Stimulated activated CD4-positive, alpha-beta T cell treated with anti-CD3 and anti-CD28 coated beads, TNF-alpha, amount 100 ng/mL, for 4 hours (primary cell): ENCODE results near the gene FAM47E.
"Not testable (repeated sequence)": the region's sequence is repeated elsewhere in the genome, so short reads cannot be mapped to it uniquely, and the experiment has no call there.

Experiments
- DNase-seq, 3 experiments: peaks; one replicate each; pipeline ENCODE4 v3.0.0-alpha.2; 2020; ENCODE audit warnings: low read depth in 3 of 3

The FAM47E gene

DNA sequence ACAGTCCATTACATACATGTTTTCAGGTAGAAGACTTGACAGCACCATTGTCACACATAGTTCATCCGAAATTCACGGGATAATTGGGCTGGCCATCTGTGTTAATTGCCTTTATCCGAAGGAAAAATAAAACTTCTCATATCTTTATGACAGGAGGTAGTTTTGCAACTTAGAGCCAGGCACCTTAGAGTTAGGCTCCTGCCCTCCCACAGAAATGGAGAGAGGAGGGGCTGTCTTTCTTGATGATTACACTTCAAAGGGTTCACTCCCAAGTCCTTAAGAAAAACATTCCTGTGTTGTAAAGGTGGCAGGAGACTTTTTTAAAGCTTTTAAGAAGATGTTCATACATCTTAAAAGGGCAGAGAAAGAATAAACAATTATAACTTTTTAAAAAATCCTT is 27.4 kb upstream of the FAM47E start:
- no peak for DNase-seq

- DNase-seq: no peak
Observed at GRCh38 chr4:76226418-76226817, 25.1 kb upstream of the FAM47E start.

GRCh38 chr4:76232681-76233080 is 18.8 kb upstream of the FAM47E start:
- DNase-seq: no peak

- no peak for DNase-seq
Observed at GRCh38 chr4:76233083-76233482, 18.4 kb upstream of the FAM47E start.

GRCh38 chr4:76233529-76233928 is 18.0 kb upstream of the FAM47E start:
- DNase-seq: no peak

DNA sequence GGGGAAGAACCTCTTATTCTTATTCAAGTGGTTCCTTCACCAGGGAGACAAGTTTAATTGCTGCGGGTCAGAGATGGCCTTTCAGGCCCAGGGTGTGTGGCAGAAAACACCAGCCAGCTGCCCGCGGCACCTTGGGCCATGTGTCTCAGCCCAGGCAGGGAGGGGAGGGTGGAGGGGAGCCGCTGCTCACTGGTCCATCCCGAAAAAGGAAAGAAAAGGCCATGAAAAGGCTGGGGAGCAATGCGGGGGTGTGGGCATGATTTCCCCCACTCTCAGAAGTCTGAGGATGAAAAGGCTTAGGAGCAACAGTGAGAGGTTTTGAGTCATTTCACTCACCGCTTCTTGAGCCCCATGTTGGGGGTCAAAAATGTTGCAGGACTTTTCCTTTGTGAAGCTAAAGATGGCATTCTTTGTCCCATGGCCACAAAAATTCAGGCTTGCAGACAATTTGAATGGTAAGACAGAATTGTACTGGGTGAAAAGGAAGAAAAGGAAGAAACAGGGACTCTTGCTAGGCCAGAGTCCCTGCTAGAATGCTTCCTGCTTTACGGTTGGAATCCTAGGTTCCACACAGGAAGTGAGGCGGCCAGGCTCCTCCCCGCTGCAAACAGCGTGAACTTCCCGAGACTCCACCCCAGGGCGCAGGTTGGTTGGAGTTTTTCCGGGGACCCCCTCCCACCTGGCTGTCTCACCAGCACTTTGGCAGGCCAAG is 17.4 kb upstream of the FAM47E start:
- DNase-seq: no peak

- no peak for DNase-seq
Observed at GRCh38 chr4:76234679-76235044, 16.9 kb upstream of the FAM47E start.

DNA sequence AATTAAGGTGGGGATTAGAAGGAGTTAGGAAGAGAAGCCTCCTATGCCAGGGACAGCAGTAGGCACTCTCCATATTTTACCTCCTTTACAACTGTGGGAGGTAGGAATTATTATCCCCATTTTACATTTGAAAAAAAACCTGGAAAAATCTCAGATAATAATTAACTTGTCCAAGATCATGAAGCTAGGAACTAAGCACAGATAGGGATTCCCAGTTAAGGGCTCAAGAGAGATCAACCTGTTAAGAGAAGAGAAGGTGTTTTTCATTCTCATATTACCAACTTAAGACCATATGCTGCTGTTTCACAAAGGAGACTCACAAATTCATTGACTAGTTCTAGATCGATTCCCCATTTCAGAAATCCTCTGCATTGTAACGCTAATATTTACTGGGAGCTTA is 16.1 kb upstream of the FAM47E start:
- no peak for DNase-seq

GRCh38 chr4:76235915-76236314 is 15.6 kb upstream of the FAM47E start:
- DNase-seq: no peak

- no peak for DNase-seq
Observed at GRCh38 chr4:76238236-76238635, 13.3 kb upstream of the FAM47E start.

DNA sequence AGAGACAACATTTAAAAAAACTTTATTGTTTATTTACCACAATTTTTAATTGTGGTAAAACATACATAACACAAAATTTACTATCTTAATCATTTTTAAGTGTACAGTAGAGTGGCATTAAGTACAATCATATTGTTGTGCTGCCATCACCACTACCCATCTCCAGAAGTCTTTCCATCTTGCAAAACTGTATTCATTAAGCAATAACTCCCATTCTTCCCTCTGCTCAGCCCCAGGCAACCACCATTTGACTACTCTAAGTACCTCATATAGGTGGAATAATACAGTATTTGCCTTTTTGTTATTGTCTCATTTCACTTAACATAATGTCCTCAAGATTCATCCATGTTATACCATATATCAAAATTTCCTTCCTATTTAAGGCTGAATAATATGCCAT is 12.8 kb upstream of the FAM47E start:
- no peak for DNase-seq

GRCh38 chr4:76240236-76240635 is 11.3 kb upstream of the FAM47E start:
- DNase-seq: no peak

DNA sequence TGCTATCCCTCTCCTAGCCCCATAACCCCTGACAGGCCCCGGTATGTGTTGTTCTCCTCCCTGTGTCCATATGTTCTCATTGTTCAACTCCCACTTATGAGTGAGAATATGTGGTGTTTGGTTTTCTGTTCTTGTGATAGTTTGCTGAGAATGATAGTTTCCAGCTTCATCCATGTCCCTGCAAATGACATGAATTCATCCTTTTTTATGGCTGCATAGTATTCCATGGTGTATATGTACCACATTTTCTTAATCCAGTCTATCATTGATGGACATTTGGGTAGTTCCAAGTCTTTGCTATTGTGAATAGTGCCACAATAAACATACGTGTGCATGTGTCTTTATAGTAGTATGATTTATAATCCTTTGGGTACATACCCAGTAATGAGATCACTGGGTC is 7.6 kb upstream of the FAM47E start:
- not testable (repeated sequence) for DNase-seq

DNA sequence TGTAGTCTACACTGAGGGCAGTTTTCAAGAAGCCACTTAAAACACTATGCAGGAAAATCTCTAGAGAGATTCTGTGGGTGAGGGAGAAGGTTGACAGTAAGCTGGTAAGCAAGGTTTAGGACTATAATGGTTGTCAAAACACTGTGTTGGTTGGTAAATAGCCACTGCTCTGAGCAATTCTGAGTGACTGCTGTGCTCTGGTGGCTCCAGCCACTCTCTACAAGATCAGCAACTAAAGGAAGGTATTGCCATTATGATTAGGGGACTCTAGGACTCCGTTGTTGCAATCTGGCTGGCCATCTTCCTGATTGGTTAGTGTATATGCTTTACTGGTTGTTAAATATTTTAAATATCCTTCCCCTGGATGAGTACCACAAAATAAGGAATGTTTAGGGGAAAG is 5.5 kb upstream of the FAM47E start:
- DNase-seq: no peak

- DNase-seq: no peak
Observed at GRCh38 chr4:76246852-76247251, 4.7 kb upstream of the FAM47E start.

DNA sequence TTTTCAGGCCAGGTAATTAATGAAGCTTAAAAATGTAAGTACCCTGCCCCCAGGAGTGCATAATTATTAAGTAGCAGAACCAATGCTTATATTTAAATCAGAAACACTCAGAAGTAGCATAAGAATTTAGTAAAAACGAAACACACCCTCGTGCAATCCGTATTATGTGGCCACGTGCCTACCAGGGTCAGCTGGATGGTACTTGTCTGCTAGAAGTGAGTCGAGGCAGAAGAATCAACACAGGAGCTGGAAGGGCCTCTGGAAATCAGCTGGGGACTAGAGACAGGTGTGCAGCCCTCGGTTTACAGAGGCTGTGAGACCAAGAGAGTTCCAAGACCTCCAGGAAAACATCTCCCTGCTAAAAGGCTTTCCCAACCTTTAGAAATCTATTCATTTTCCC is 559 bp upstream of the FAM47E start:
- no peak for DNase-seq

DNA sequence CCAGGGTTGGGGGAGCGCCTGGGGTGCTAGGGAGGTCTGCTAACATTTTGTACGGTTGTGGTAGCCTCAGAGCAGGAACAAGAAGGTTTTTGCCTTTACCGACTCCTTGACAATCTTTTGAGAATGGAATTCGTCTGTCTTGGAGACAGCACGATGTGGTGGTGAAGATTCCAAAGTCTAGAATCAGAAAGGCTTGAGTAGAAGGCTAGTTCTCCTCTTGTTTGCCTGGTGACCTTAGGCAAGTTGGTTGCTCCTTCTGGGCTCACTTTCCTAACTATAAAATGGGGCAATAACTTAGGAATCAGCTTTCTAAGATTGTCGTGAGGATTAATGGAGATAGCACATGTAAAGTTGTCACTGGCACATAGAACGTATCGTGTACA is 741 bp downstream of the FAM47E start:
- DNase-seq: no peak

GRCh38 chr4:76253511-76253910 is 2.0 kb downstream of the FAM47E start:
- DNase-seq: no peak

GRCh38 chr4:76256032-76256431 is 4.5 kb downstream of the FAM47E start:
- no peak for DNase-seq

DNA sequence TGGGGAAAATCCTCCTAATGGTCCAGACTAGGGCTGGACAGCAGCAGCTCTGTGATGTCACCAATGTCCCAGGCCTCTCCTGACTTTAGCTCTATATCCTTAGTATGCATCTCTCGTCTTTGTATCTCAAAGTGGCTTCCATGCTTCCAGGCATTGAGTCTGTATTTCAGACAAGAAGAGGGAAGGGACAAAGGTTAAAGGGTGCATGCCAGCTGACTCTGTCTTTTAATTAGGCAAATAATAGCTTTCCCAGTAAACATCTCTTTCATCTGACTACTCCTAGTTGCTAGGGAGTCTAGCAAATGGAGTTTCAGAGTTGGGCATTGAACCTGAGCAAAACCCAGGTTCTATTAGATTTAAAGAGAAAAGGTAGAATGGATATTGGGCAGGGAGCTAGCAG is 5.4 kb downstream of the FAM47E start:
- no peak for DNase-seq

DNA sequence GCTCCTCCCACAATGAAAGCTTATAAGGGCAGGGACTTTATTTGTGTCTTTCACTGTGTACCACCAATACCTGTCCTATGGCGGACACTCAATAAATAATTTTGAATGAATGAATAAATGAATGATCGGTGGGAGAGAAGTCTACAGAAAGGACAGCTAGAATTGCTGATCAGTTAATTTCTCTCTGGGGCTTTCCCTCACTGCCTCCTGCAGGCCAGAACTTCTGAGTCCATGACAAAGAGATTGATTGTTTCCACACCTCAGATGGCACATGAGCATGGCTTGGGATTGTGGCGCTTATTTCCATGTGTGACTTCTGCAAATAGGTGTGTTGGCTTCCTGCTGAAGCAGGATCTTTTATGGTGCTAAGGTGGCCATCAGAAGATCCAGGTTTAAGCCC is 6.3 kb downstream of the FAM47E start:
- no peak for DNase-seq

DNA sequence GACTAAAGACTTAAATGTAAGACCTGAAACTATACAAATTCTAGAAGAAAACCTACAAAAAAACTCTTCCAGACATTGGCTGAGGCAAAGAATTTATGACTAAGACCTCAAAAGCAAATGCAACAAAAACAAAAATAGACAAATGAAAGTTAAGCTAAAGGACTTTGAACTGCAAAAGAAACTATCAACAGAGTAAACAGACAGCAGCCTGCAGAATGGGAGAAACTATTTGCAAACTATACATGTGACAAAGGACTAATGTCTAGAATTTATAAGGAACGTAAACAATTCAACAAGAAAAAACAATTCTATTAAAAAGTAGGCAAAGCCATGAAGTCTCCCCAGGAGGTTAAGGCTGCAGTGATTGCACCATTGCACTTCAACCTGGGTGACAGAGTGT is 9.1 kb downstream of the FAM47E start:
- no peak for DNase-seq

DNA sequence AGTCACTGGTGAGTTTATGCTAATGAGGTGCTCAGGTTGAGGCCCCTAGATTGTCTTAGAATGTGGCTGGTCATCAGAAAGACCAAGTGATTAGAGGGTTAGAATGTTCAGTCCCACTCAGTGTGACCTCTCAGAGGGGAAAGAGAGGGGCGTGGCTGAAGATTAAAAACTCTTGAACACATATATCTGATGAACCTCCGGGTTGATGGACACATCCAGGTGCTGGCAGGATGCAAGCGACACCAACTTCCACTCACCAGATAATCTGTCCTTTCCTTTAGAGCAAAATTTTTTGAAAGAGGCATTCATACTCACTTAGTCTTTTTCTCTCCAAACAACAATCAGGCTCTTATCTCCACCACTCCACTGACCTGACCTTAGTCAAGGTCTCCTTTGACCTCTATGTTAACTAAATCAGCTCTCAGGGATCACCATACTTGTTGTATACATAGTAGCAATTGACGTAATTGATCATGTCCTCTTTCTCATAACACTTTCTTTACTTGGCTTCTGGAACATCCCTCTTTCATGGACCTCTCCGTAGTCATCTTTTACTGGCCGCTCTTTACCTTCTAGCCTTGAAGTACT is 14.2 kb downstream of the FAM47E start:
- DNase-seq: no peak

DNA sequence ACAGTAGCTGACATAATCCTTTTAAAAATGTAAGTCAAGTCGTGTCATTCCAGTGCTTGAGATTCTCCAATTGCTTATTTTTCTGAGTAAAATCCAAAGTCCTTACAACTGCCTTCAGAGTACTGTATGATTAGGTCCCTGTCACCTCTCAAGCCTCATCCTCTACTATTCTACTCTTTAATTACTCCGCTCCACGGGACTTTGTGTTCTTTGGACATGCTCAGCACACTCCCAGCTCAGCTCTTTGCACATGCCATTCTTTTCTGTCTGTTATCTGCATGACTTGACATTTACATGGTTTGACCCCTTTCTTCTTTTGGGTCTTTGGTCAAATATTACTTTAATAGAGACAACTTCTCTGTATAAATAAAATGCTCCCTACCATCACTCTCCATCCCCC is 15.1 kb downstream of the FAM47E start:
- no peak for DNase-seq
